Measurements from ENCODE around the gene GRAMD2A.

The GRAMD2A gene

GRCh38 chr15:72236381-72237003 lies 38.9 kb upstream of the GRAMD2A start:
- Histone ChIP-seq H3K9ac (ENCODE audit: low read length) (no peak overlapping the region), H3F3A (ENCODE audit: insufficient read depth) (peaks cover 14% of the 10 kb centered on the region), H2AFZ (ENCODE audit: low read depth, low read length, severe bottlenecking) (no peak overlapping the region), H3K4me2 (ENCODE audit: low read depth, low read length, poor library complexity, severe bottlenecking) (no peak overlapping the region), H3K27me3 (ENCODE audit: low read length) (no peaks in the 10 kb centered on the region), H3K36me3 (ENCODE audit: low read length) (no peaks in the 10 kb centered on the region), H3K4me3 (ENCODE audit: insufficient read depth, low read length, poor library complexity, severe bottlenecking) (no peak overlapping the region), H3K9me3 (ENCODE audit: insufficient read depth, low read length) (no peaks in the 10 kb centered on the region), H3K9me2 (replicated peaks; ENCODE audit: insufficient read depth, low read length) (no peaks in the 10 kb centered on the region), H4K20me1 (ENCODE audit: low read depth, low read length) (no peaks in the 10 kb centered on the region), H3K79me2 (ENCODE audit: insufficient read depth, low read length) (no peaks in the 10 kb centered on the region), H3K27ac (ENCODE audit: low read depth, low read length) (no peak overlapping the region)
- no peak for TF ChIP-seq EZH2phosphoT487 (conservative IDR thresholded peaks at IDR 0.05; ENCODE audit: low read length)
- no peak for TF ChIP-seq CTCF (IDR thresholded peaks at IDR 0.05; ENCODE audit: insufficient read depth, low read length, poor library complexity, severe bottlenecking)

DNA sequence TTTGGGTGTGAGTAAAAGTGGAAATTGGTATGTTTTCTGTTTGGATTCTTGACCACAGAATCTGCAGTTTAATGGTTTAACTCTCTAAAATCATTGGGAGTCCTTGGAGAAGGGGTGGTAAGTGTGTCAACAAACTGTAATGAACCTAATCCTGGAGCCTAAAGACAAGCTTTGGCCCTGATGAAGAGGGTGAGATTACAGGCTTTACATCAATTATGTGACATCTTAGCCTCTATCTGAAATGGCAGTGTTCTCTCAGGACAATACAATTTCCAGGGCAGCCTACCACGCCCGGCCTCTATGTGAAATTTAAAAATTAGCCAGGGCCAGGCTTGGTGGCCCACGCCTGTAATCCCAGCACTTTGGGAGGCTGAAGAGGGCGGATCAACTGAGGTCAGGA lies 37.7 kb upstream of the GRAMD2A start:
- H3K36me3 ChIP-seq (ENCODE audit: low read length), result no peaks in the 10 kb centered on the region
- no peak overlapping the region for H2AFZ ChIP-seq (ENCODE audit: low read depth, low read length, severe bottlenecking)
- no peak for TF ChIP-seq EZH2phosphoT487 (conservative IDR thresholded peaks at IDR 0.05; ENCODE audit: low read length)
- TF ChIP-seq CTCF (IDR thresholded peaks at IDR 0.05; ENCODE audit: insufficient read depth, low read length, poor library complexity, severe bottlenecking), result no peak
- no peaks in the 10 kb centered on the region for H3K9me3 ChIP-seq (ENCODE audit: insufficient read depth, low read length)
- H4K20me1 ChIP-seq (ENCODE audit: low read depth, low read length), result no peaks in the 10 kb centered on the region
- no peak overlapping the region for H3K9ac ChIP-seq (ENCODE audit: low read length)
- H3K27me3 ChIP-seq (ENCODE audit: low read length), result no peaks in the 10 kb centered on the region
- H3K4me3 ChIP-seq (ENCODE audit: insufficient read depth, low read length, poor library complexity, severe bottlenecking), result no peak overlapping the region
- H3K79me2 ChIP-seq (ENCODE audit: insufficient read depth, low read length), result peaks cover 7% of the 10 kb centered on the region
- H3K9me2 ChIP-seq (replicated peaks; ENCODE audit: insufficient read depth, low read length), result no peaks in the 10 kb centered on the region
- H3F3A ChIP-seq (ENCODE audit: insufficient read depth), result peaks cover 21% of the 10 kb centered on the region
- no peak overlapping the region for H3K27ac ChIP-seq (ENCODE audit: low read depth, low read length)
- H3K4me2 ChIP-seq (ENCODE audit: low read depth, low read length, poor library complexity, severe bottlenecking), result no peak overlapping the region

- no peaks in the 10 kb centered on the region for H3K9me3 ChIP-seq (ENCODE audit: insufficient read depth, low read length)
- no peaks in the 10 kb centered on the region for H3K27me3 ChIP-seq (ENCODE audit: low read length)
- no peak overlapping the region for H3K27ac ChIP-seq (ENCODE audit: low read depth, low read length)
- peaks cover 3% of the 10 kb centered on the region; the same call in 1 of the 2 replicates for H3K36me3 ChIP-seq (ENCODE audit: low read length)
- peaks cover 37% of the 10 kb centered on the region for H3F3A ChIP-seq (ENCODE audit: insufficient read depth)
- H3K9me2 ChIP-seq (replicated peaks; ENCODE audit: insufficient read depth, low read length), result no peaks in the 10 kb centered on the region
- H4K20me1 ChIP-seq (ENCODE audit: low read depth, low read length), result no peaks in the 10 kb centered on the region; the same call in 1 of the 2 replicates
- H3K9ac ChIP-seq (ENCODE audit: low read length), result no peak overlapping the region
- H3K79me2 ChIP-seq (ENCODE audit: insufficient read depth, low read length), result peaks cover 22% of the 10 kb centered on the region
- TF ChIP-seq EZH2phosphoT487 (conservative IDR thresholded peaks at IDR 0.05; ENCODE audit: low read length), result no peak
- no peak for TF ChIP-seq CTCF (IDR thresholded peaks at IDR 0.05; ENCODE audit: insufficient read depth, low read length, poor library complexity, severe bottlenecking)
- H2AFZ ChIP-seq (ENCODE audit: low read depth, low read length, severe bottlenecking), result no peak overlapping the region
- H3K4me3 ChIP-seq (ENCODE audit: insufficient read depth, low read length, poor library complexity, severe bottlenecking), result no peak overlapping the region
- H3K4me2 ChIP-seq (ENCODE audit: low read depth, low read length, poor library complexity, severe bottlenecking), result no peak overlapping the region
These were observed 36.2 kb upstream of the GRAMD2A start for GRCh38 chr15:72233769-72234168.

Measured in SU-DHL-6 (cell line).